ENCODE results near the gene RANGAP1.
A peak's percentile ranks its signal among the peaks of the same experiment; 100 is the strongest.

Gene RANGAP1

GRCh38 chr22:41256254-41257253, 29.4 kb downstream of the RANGAP1 start:
- DNase-seq, result no peak

GRCh38 chr22:41254230-41254629, 31.8 kb downstream of the RANGAP1 start:
- no peak for DNase-seq

GRCh38 chr22:41252365-41252764, 33.6 kb downstream of the RANGAP1 start:
- DNase-seq, result no peak

DNA sequence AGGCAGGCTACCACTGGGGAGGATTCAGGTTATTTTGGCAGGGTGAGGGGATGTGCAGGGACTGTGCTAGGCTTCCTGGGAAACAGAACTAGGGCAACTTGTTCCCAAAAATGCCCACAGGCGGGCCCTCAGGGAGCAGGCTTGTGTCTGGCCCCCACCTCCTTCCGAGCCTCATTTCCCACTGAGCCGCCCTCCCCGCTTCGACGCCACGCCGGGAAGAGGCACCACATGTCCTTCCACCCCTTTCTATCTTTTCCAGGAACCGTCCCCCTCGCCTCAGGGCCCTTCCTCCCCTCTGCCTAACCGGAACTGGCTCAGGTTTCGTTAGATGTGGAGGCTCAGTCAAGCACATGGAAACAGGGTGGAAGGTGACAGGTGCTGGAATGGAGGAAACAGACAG, 35.9 kb downstream of the RANGAP1 start:
- DNase-seq, result no peak

DNA sequence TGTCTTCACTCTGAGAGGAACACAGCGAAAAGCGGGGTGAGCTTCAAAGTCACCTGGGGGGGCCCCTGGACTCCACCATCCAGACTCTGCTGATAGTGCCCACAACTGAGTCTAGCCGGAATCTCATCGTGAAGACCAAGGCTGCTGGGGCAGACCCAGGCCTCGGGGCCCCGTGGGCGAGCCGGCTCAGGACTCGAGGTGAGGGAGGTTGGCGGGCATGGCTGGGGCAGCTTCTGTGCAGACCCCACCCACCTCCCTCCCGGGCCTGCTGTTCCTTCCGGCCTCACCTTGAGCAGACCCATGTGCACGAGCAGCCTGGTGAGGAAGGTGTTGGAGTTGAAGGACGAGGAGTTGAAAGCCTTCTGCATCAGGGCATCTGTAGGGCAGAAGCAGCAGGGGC, 36.5 kb downstream of the RANGAP1 start:
- DNase-seq, result no peak

GRCh38 chr22:41248758-41249157, 37.2 kb downstream of the RANGAP1 start:
- DNase-seq, result no peak

DNA sequence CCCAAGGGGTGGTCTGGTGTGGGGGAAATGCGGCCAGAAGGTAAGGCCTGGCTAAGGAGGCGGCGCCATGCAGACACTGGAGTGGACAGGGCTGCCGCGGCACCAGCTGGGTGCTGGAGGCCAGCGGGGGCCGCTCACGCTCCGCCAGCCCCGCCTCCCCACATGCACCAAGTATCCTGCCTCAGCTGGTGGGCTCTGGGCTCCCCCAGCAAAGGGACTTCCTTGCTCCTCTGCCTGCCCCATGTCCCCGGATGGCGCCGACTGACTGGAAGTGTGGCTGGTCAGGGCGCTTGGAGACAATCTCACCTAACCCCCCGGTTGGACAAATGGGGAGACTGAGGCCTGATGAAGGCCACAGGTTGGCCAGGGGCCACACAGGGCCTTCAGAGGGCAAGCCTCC, 37.7 kb downstream of the RANGAP1 start:
- DNase-seq, result no peak

- DNase-seq, result no peak
These were observed 38.3 kb downstream of the RANGAP1 start for GRCh38 chr22:41247703-41248102.

DNA sequence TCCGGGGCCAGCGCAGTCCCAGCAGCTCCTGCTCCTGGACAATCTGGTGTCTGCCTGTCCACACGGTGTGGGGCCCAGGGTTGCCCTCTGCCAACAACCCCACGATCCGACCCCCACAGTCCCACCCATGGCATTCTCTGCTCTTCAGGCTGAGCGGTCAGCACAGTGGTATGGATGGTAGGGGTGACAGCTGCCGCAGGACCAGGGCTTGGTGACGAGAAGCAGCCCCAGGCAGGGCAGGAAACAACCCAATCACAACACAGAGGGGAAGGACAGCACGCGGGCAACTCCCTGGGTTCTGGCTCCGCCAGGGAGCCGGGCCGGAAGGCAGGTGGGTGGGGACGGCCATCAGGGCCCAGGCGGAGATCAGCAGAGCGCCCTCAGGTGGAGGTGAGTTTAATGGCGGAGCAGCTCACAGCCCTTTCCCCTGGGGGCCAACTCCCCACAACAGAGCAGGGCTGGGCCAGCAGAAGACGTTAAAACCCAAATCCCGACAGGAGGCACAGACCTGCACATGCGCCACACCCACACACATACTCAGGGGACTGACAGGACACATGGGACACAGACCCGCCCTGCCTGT, 40.0 kb downstream of the RANGAP1 start:
- DNase-seq, result no peak

- no peak for DNase-seq
These were observed 42.6 kb downstream of the RANGAP1 start for GRCh38 chr22:41243361-41243760.

DNA sequence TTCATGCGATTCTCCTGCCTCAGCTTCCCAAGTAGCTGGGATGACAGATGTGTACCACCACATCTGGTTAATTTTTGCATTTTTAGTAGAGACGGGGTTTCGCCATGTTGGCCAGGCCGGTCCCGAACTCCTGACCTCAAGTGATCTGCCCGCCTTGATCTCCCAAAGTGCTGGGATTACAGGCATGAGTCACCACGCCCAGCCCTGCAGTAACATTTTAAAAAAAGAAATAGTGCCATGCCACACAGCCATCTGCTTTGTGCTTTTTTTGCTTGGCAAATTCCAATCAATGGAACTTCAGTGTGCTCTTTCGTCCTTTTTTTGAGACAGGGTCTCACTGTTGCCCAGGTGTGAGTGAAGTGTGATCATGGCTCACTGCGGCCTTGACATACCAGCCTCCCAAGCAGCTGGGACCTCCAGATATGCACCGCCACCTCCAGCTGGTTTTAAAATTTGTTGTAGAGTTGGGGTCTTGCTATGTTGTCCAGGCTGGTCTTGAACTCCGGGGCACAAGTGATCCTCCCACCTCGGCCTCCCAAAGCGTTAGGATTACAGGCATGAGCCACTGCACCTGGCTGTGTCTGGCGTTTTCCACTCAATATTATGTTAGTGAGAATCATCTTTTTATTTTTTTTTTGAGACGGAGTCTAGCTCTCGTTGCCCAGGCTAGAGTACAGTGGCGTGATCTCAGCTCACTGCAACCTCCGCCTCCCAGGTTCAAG, 43.4 kb downstream of the RANGAP1 start:
- DNase-seq, result no peak

DNA sequence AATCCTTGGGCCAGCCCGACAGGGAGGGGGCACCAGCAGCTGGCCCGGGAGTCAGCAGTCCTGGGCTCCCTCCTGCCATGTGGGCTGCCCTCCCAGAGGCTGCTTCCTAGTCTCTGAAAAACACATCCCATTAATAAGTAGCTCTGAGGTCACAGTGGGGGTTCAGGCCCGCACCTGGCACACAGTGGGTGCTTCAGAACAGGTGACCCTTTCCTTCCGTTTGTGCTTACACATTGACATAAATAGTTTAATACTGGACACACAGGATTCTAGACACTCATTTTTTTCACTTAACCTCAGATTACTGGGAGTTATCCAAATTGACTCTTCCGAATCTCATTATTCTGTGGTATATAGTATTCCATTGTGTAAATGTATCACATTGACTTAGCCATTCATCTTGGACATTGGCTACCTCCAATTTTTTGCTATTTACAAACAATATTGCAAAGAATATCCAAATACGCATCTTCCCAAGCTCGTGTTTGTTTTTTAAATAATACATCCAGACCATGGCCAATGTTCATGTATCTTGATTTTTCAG, 44.8 kb downstream of the RANGAP1 start:
- DNase-seq, result no peak

GRCh38 chr22:41240377-41241132, 45.4 kb downstream of the RANGAP1 start, which contains the start of gene CHADL:
TSS of gene CHADL (minus strand) at chr22:41240931. CDS start at chr22:41240881, 50 bp downstream.
- no peak for DNase-seq

DNA sequence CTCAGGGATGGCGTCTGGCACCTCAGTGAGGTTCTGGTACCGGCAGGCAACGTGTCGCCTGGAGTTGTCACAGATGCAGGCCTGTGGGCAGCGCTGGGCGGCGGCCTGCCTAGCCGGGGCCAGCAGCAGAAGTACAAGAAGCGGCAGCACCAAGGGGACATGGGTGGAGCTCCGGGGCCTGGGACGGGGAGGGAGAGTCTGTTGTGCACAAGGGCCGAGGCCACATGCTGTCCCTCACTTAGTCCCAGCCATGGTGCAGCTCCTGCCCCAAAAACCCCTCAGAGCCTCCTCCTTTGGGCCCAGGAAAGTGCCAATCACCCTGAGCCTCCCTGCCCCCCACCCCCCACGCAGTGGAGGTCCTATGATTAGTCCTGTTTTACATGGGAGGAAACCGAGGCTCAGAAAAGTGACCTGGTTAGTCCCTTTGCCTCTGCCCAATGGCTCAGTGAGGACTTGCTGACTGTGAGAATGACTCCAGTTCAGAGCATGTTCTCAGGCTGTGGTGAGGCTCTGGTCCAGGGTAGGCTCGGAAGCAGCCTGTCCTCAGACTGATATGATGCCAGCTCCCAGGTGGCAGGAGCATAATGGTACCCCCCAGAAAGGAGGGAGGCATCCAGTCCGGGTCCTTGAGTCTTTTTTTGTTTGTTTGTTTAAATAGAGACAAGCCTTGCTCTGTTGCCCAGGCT, 46.4 kb downstream of the RANGAP1 start:
- no peak for DNase-seq

DNA sequence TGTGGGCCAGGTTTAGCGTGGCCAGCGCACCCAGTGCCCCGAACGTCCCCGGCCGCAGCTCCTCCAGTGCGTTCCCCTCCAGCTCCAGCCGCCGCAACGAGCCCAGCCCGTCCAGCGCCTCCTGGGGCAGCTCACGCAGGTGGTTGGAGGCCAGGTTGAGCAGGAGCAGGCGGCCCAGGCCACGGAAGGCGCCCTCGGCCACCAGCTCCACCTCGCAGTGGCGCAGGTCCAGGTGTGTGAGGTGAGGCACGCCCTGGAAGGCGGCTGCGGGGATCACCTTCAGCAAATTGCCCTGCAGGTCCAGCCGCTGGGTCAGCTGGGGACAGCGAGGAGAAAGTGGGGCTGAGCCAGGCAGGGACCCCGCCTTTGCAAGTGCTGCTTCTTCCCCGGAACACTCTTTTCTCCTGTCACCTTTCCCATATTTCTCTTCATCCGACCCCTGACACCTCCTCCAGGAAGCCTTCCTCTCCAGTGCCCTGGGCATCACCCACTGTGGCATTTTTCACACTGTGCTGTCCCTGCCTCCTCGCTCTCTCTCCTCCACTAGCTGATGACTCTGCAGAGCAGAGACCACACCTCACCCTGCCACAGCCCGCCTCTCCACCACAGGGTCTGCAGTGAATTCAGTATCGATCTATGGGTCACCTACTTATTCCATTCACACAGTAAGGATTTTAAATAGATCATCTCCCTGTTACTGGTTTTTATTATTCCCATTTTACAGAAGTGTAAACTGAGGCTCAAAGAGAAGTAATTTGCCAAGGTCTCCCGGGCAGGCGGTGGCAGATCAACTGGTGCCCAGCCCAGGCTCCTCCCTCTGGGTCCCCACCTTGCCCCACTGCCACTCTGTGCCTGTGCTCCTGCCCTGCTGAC, 47.2 kb downstream of the RANGAP1 start:
- DNase-seq, result no peak

DNA sequence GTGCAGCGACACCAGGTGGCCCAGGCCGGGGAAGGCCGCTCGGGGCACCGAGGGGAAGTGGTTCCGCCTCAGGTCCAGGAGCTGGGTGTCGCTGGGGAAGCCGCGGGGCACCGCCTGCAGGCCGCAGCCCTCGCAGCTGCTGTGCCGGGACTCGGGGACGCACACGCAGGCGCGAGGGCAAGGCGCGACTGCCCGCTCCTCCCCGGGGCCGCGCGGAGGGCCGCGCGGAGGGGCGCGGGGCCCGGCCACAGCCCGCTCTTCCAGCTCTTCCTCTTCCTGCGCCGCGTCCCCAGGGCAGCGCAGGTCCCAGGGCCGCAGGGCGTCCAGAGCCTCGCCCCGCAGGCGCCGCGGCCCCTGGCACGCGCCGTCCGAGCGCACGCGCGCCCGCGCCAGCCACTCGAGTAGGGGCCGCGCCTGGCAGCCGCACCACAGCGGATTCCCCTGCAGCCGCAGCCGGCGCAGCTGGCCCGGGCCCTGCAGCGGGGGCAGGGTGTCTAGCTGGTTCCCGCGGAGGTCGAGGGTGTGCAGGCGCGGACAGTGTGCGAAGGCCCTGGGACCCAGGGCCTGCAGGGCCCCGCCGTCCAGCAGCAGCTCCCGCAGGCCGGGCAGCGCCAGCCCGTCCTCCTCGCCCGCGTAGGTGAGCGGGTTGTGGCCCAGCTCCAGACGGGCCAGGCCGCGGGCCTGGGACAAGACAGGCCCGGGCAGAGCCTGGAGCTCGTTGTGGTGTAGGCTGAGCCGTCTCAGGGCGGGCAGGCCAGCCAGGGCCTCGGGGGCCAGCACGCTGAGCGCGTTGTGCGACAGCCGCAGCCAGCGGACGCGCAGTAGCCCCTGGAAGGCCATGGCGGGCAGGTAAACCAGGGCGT, 48.0 kb downstream of the RANGAP1 start:
- DNase-seq, result peak; percentile 82

- no peak for DNase-seq
These were observed 48.8 kb downstream of the RANGAP1 start for GRCh38 chr22:41237036-41237706.

DNA sequence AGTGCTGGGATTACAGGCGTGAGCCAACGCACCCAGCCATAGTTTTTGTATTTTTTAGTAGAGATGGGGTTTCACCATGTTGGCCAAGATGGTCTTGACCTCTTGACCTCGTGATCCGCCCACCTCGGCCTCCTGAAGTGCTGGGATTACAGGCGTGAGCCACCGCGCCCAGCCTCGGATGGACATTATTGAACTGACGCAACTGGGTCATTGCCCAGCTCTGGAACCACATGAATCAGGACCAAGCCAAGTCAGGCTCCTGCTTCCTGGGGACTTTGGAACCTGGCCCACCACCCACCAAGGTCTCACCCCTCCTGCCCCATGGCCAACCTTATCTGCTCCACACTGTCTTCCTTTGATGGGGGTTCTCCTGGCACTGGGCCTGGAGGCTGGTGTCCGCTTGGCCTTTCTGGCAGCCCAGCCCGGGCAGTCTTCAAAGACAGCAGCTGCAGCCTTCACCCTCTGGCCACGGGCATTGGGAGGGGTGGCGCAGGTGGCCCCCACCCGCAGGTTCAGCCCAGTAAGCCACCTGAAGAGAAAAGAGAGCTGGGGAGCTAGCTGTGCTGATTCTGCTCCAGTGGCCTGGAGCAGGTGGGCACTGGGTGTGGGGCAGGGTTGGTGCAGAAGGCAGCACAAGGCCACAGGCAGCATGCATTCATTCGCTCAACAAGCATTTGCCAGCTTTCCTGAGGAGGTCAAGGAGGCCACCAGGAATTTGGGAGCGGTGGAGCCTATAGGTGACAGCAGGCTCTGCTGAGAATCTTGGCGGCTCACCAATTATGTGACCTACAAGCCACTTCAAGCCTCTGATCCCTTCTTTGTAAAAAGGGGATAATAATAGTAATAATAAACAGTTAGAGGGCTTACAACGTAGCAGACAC, 50.9 kb downstream of the RANGAP1 start:
- DNase-seq, result no peak

Data from stimulated activated CD4-positive, alpha-beta T cell treated with anti-CD3 and anti-CD28 coated beads, Interleukin-1b, Interleukin-23, amount 100 ng/mL, for 48 hours (primary cell).